ENCODE measurements around the gene CHKB. TPM values are rescaled to one million over a fixed set of nuclear protein-coding genes. Genes with fewer than 3 reads are reported as not detected.

Gene CHKB
- total RNA-seq, 1 experiment from 2014 or later, result 55.1 TPM

DNA sequence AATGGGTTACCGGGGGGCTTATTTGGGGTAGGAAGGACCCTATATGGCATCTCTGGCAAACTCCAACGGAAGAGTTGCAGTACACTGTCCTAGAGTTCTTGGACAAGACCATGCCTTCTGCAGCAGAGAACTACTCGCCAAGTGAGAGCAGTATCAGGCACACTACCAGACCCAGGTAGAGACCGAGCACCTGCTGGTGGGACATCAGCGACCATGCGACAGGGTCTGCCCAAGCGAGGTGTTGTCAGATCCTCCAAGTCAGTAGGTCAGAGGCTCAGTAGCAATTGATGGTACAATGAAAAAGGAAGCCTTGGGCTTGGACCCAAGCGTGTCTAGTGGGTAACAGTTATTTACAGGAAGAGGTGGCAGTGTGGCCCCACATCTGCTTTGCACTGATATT, 3.1 kb upstream of the CHKB start:
- Histone ChIP-seq H3K36me3 (ENCODE audit: control insufficient read depth in 1 of 2, insufficient read depth in 2 of 2, low read length in 2 of 2) (no peaks in the 10 kb centered on the region), H3K4me3 (replicated peaks in 1 of 2; ENCODE audit: low read depth in 1 of 2, low read length in 2 of 2) (no peak overlapping the region), H3K9me3 (ENCODE audit: control insufficient read depth in 1 of 2, insufficient read depth in 1 of 2, low read depth in 1 of 2, low read length in 2 of 2) (no peaks in the 10 kb centered on the region), H2AFZ (ENCODE audit: low read depth, low read length, poor library complexity, severe bottlenecking) (no peak overlapping the region), H3K27me3 (ENCODE audit: insufficient read depth, low read length) (no peaks in the 10 kb centered on the region), H3K79me2 (ENCODE audit: insufficient read depth, low read length) (peaks cover 17% of the 10 kb centered on the region; the same call in 1 of the 2 replicates), H3K4me1 (ENCODE audit: control insufficient read depth in 1 of 2, insufficient read depth in 2 of 2, low read length in 2 of 2) (peaks cover 5 to 24% of the 10 kb centered on the region in 2 experiments), H3K9ac (ENCODE audit: low read length) (no peak overlapping the region), H3K9me2 (ENCODE audit: insufficient read depth) (no peaks in the 10 kb centered on the region), H3K27ac (ENCODE audit: low read depth, low read length) (no peak overlapping the region), H3K4me2 (ENCODE audit: low read length) (no peak overlapping the region), H4K20me1 (ENCODE audit: insufficient read depth) (no peaks in the 10 kb centered on the region)
- ChIA-PET POLR2A (no interaction called here), RAD21 (ENCODE audit: low non-redundant PET in 1 of 2, low total read pairs in 2 of 2, uncharacterized antibody in 2 of 2, unreplicated experiment in 2 of 2) (no interaction called here), CTCF (no interaction called here)
- ATAC-seq, result no peak
- no peak for TF ChIP-seq EGR1 (IDR thresholded peaks at IDR 0.05; ENCODE audit: low read depth)
- TF ChIP-seq POLR2AphosphoS5 (IDR thresholded peaks at IDR 0.05; ENCODE audit: low read depth, low read length), result no peak
- no peak for TF ChIP-seq ELF1 (IDR thresholded peaks at IDR 0.05; ENCODE audit: borderline replicate concordance, low read depth)
- no peak for TF ChIP-seq CBX3 (IDR thresholded peaks at IDR 0.05; ENCODE audit: low read depth)
- TF ChIP-seq, protein P1, sequence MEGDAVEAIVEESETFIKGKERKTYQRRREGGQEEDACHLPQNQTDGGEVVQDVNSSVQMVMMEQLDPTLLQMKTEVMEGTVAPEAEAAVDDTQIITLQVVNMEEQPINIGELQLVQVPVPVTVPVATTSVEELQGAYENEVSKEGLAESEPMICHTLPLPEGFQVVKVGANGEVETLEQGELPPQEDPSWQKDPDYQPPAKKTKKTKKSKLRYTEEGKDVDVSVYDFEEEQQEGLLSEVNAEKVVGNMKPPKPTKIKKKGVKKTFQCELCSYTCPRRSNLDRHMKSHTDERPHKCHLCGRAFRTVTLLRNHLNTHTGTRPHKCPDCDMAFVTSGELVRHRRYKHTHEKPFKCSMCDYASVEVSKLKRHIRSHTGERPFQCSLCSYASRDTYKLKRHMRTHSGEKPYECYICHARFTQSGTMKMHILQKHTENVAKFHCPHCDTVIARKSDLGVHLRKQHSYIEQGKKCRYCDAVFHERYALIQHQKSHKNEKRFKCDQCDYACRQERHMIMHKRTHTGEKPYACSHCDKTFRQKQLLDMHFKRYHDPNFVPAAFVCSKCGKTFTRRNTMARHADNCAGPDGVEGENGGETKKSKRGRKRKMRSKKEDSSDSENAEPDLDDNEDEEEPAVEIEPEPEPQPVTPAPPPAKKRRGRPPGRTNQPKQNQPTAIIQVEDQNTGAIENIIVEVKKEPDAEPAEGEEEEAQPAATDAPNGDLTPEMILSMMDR (IDR thresholded peaks at IDR 0.05 in 2 of 3, conservative IDR thresholded peaks at IDR 0.05 in 1 of 3; ENCODE audit: borderline replicate concordance in 1 of 3, insufficient read depth in 1 of 3, low read depth in 2 of 3, low read length in 2 of 3), result no peak
- TF ChIP-seq TCF7L2 (IDR thresholded peaks at IDR 0.05; ENCODE audit: borderline replicate concordance, extremely low read depth, insufficient read depth, insufficient read length), result no peak
- no peak for TF ChIP-seq JUND (IDR thresholded peaks at IDR 0.05)
- TF ChIP-seq SRF (IDR thresholded peaks at IDR 0.05; ENCODE audit: low read depth), result no peak
- TF ChIP-seq, protein P2, sequence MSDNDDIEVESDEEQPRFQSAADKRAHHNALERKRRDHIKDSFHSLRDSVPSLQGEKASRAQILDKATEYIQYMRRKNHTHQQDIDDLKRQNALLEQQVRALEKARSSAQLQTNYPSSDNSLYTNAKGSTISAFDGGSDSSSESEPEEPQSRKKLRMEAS (IDR thresholded peaks at IDR 0.05), result no peak
- TF ChIP-seq, protein P3, sequence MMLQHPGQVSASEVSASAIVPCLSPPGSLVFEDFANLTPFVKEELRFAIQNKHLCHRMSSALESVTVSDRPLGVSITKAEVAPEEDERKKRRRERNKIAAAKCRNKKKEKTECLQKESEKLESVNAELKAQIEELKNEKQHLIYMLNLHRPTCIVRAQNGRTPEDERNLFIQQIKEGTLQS (IDR thresholded peaks at IDR 0.05), result no peak
- TF ChIP-seq ZFX (IDR thresholded peaks at IDR 0.05), result no peak
- TF ChIP-seq SP1 (IDR thresholded peaks at IDR 0.05; ENCODE audit: low read depth), result no peak
- TF ChIP-seq SIN3A (IDR thresholded peaks at IDR 0.05; ENCODE audit: low read depth), result no peak
- no peak for TF ChIP-seq FOSL1 (IDR thresholded peaks at IDR 0.05; ENCODE audit: low read depth)
- TF ChIP-seq, protein P4, sequence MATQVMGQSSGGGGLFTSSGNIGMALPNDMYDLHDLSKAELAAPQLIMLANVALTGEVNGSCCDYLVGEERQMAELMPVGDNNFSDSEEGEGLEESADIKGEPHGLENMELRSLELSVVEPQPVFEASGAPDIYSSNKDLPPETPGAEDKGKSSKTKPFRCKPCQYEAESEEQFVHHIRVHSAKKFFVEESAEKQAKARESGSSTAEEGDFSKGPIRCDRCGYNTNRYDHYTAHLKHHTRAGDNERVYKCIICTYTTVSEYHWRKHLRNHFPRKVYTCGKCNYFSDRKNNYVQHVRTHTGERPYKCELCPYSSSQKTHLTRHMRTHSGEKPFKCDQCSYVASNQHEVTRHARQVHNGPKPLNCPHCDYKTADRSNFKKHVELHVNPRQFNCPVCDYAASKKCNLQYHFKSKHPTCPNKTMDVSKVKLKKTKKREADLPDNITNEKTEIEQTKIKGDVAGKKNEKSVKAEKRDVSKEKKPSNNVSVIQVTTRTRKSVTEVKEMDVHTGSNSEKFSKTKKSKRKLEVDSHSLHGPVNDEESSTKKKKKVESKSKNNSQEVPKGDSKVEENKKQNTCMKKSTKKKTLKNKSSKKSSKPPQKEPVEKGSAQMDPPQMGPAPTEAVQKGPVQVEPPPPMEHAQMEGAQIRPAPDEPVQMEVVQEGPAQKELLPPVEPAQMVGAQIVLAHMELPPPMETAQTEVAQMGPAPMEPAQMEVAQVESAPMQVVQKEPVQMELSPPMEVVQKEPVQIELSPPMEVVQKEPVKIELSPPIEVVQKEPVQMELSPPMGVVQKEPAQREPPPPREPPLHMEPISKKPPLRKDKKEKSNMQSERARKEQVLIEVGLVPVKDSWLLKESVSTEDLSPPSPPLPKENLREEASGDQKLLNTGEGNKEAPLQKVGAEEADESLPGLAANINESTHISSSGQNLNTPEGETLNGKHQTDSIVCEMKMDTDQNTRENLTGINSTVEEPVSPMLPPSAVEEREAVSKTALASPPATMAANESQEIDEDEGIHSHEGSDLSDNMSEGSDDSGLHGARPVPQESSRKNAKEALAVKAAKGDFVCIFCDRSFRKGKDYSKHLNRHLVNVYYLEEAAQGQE (IDR thresholded peaks at IDR 0.05; ENCODE audit: low read depth), result no peak
- TF ChIP-seq CEBPB (IDR thresholded peaks at IDR 0.05; ENCODE audit: low read depth), result no peak
- TF ChIP-seq EZH2phosphoT487 (IDR thresholded peaks at IDR 0.05; ENCODE audit: borderline replicate concordance), result no peak
- TF ChIP-seq, protein P5, sequence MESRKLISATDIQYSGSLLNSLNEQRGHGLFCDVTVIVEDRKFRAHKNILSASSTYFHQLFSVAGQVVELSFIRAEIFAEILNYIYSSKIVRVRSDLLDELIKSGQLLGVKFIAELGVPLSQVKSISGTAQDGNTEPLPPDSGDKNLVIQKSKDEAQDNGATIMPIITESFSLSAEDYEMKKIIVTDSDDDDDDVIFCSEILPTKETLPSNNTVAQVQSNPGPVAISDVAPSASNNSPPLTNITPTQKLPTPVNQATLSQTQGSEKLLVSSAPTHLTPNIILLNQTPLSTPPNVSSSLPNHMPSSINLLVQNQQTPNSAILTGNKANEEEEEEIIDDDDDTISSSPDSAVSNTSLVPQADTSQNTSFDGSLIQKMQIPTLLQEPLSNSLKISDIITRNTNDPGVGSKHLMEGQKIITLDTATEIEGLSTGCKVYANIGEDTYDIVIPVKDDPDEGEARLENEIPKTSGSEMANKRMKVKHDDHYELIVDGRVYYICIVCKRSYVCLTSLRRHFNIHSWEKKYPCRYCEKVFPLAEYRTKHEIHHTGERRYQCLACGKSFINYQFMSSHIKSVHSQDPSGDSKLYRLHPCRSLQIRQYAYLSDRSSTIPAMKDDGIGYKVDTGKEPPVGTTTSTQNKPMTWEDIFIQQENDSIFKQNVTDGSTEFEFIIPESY (IDR thresholded peaks at IDR 0.05; ENCODE audit: extremely low read depth, insufficient replicate concordance, low read length), result no peak
- TF ChIP-seq YY1 (IDR thresholded peaks at IDR 0.05; ENCODE audit: extremely low read depth, insufficient replicate concordance, low read depth, low read length), result no peak
- BruUV-seq (replicated peaks), result no TSS peak
- intact Hi-C loops (cut with micrococcal nuclease), result no loop called here
- no peak for DNase-seq (ENCODE audit: low read depth, low spot score)
